H9 (cell line): ENCODE results near the gene GFM1. TPM values are rescaled to one million over a fixed set of nuclear protein-coding genes. Genes with fewer than 3 reads are reported as not detected.

Experiments used
- DNase-seq: peaks from one replicate; pipeline ENCODE4 v3.0.0-alpha.2; 2017
- H2AFZ ChIP-seq: one replicate; pipeline ENCODE4 v1.6.1; 2013; ENCODE audit warnings: mild to moderate bottlenecking, low read length, control low read depth, moderate library complexity
- H2AK5ac ChIP-seq: 2 replicates; pipeline ENCODE4 v1.6.1; 2013; ENCODE audit warnings: low read length, control low read depth, mixed read lengths; ENCODE audit not compliant: insufficient read length
- H2BK120ac ChIP-seq: one replicate; pipeline ENCODE4 v1.6.1; 2013; ENCODE audit warnings: low read depth, mild to moderate bottlenecking, low read length, control low read depth, inconsistent platforms; ENCODE audit not compliant: poor library complexity, severe bottlenecking
- H2BK12ac ChIP-seq: 2 replicates; pipeline ENCODE4 v1.6.1; 2013; ENCODE audit warnings: low read length, control low read depth, mixed read lengths, low read depth; ENCODE audit not compliant: insufficient read length
- H2BK15ac ChIP-seq: 2 replicates; pipeline ENCODE4 v1.6.1; 2013; ENCODE audit warnings: low read depth, low read length, control low read depth
- H2BK20ac ChIP-seq: one replicate; pipeline ENCODE4 v1.6.1; 2013; ENCODE audit warnings: low read depth, mild to moderate bottlenecking, low read length, control low read depth, inconsistent platforms; ENCODE audit not compliant: poor library complexity, severe bottlenecking
- H2BK5ac ChIP-seq: 2 replicates; pipeline ENCODE4 v1.6.1; 2013; ENCODE audit warnings: low read length, control low read depth, mixed read lengths; ENCODE audit not compliant: insufficient read length
- H3K14ac ChIP-seq: 2 replicates; pipeline ENCODE4 v1.6.1; 2013; ENCODE audit warnings: low read length, control low read depth; ENCODE audit not compliant: insufficient read depth
- H3K18ac ChIP-seq: 2 replicates; pipeline ENCODE4 v1.6.1; 2013; ENCODE audit warnings: low read depth, mild to moderate bottlenecking, mixed read lengths, low read length, control low read depth; ENCODE audit not compliant: insufficient read length
- H3K23ac ChIP-seq: 2 replicates; pipeline ENCODE4 v1.6.1; 2013; ENCODE audit warnings: low read length, control low read depth, mixed read lengths, low read depth; ENCODE audit not compliant: insufficient read length
- H3K23me2 ChIP-seq: 2 replicates; pipeline ENCODE4 v1.6.1; 2013; ENCODE audit warnings: low read depth, mild to moderate bottlenecking, mixed read lengths, low read length, control low read depth; ENCODE audit not compliant: insufficient read length, poor library complexity, severe bottlenecking
- H3K27ac ChIP-seq: 2 replicates; pipeline ENCODE4 v1.5.1; 2013; ENCODE audit warnings: low read length, control low read depth, mixed read lengths, low read depth; ENCODE audit not compliant: insufficient read length
- H3K27me3 ChIP-seq: 2 replicates; pipeline ENCODE4 v1.6.1; 2013; ENCODE audit warnings: low read length, control low read depth, inconsistent platforms; ENCODE audit not compliant: insufficient read depth
- H3K4ac ChIP-seq: 2 replicates; pipeline ENCODE4 v1.6.1; 2013; ENCODE audit warnings: low read depth, mild to moderate bottlenecking, control low read depth, inconsistent platforms, low read length, moderate library complexity
- H3K4me1 ChIP-seq: 2 replicates; pipeline ENCODE4 v1.6.1; 2013; ENCODE audit warnings: low read length, control low read depth, inconsistent platforms; ENCODE audit not compliant: insufficient read depth
- H3K4me2 ChIP-seq: 2 replicates; pipeline ENCODE4 v1.6.1; 2013; ENCODE audit warnings: low read length, control low read depth, mixed read lengths; ENCODE audit not compliant: insufficient read length, insufficient read depth
- H3K56ac ChIP-seq: 2 replicates; pipeline ENCODE4 v1.6.1; 2013; ENCODE audit warnings: low read depth, mild to moderate bottlenecking, mixed read lengths, low read length, control low read depth; ENCODE audit not compliant: insufficient read length
- H3K79me1 ChIP-seq: 2 replicates; pipeline ENCODE4 v1.6.1; 2013; ENCODE audit warnings: low read depth, mild to moderate bottlenecking, moderate library complexity, low read length, control low read depth, inconsistent platforms; ENCODE audit not compliant: insufficient read depth, poor library complexity, severe bottlenecking
- H3K79me2 ChIP-seq: 2 replicates; pipeline ENCODE4 v1.6.1; 2013; ENCODE audit warnings: low read length, control low read depth, inconsistent platforms; ENCODE audit not compliant: insufficient read depth
- H3K9ac ChIP-seq: 2 replicates; pipeline ENCODE4 v1.6.1; 2013; ENCODE audit warnings: low read length, control low read depth, mixed read lengths; ENCODE audit not compliant: insufficient read length; ENCODE audit errors: extremely low read depth
- H3K9me3 ChIP-seq: one replicate; pipeline ENCODE4 v1.6.1; 2013; ENCODE audit warnings: low read depth, low read length, inconsistent platforms; ENCODE audit not compliant: control insufficient read depth
- H3T11ph ChIP-seq: one replicate; pipeline ENCODE4 v1.6.1; 2013; ENCODE audit warnings: mild to moderate bottlenecking, low read length, control low read depth, inconsistent platforms
- H4K20me1 ChIP-seq: one replicate; pipeline ENCODE4 v1.6.1; 2013; ENCODE audit not compliant: control insufficient read depth, insufficient read length, insufficient read depth
- H4K5ac ChIP-seq: 2 replicates; pipeline ENCODE4 v1.6.1; 2013; ENCODE audit warnings: low read depth, mild to moderate bottlenecking, mixed read lengths, low read length, control low read depth; ENCODE audit not compliant: insufficient read length
- H4K8ac ChIP-seq: replicated peaks from 2 replicates; pipeline ENCODE4 v1.6.1; 2013; ENCODE audit warnings: low read length, control low read depth, mixed read lengths, low read depth; ENCODE audit not compliant: insufficient read length
- H4K91ac ChIP-seq: 2 replicates; pipeline ENCODE4 v1.6.1; 2013; ENCODE audit warnings: low read depth, mild to moderate bottlenecking, moderate library complexity, mixed read lengths, low read length, control low read depth; ENCODE audit not compliant: insufficient read length
- H3K27ac Mint-ChIP-seq, 3 experiments: 2 replicates in 2 of 3; 3 replicates in 1 of 3; pipeline ENCODE4 v1.8.0; 2020 to 2021; ENCODE audit warnings: mixed read lengths in 3 of 3, mild to moderate bottlenecking in 1 of 3, moderate library complexity in 1 of 3
- H3K27me3 Mint-ChIP-seq: 2 replicates; pipeline ENCODE4 v1.8.0; 2021; ENCODE audit warnings: low read depth, mild to moderate bottlenecking, moderate library complexity, mixed read lengths
- H3K36me3 Mint-ChIP-seq, 3 experiments: 2 replicates in 2 of 3; 3 replicates in 1 of 3; pipeline ENCODE4 v1.8.0; 2020 to 2021; ENCODE audit warnings: low read depth in 3 of 3, mixed read lengths in 3 of 3; ENCODE audit not compliant: insufficient read depth in 1 of 3
- H3K4me1 Mint-ChIP-seq, 2 experiments: 2 replicates each; pipeline ENCODE4 v1.8.0; 2020; ENCODE audit warnings: mixed read lengths in 2 of 2
- H3K4me3 Mint-ChIP-seq, 2 experiments: 2 replicates in 1 of 2; 3 replicates in 1 of 2; pipeline ENCODE4 v1.8.0; 2020 to 2021; ENCODE audit warnings: mild to moderate bottlenecking in 2 of 2, mixed read lengths in 2 of 2, moderate library complexity in 1 of 2
- H3K9me3 Mint-ChIP-seq, 2 experiments: 2 replicates in 1 of 2; 3 replicates in 1 of 2; pipeline ENCODE4 v1.8.0; 2020; ENCODE audit warnings: mild to moderate bottlenecking in 2 of 2, mixed read lengths in 2 of 2, moderate library complexity in 1 of 2
- CTCF ChIP-seq: fragments of 200-600 bp; sonication (generic); conservative IDR thresholded peaks from 3 replicates; pipeline ENCODE4 v1.8.0; 2021; ENCODE audit warnings: antibody characterized with exemption, mild to moderate bottlenecking
- WGBS: extraction: QIAGEN DNeasy Blood & Tissue Kit; methylation state at CpG from one replicate; pipeline ENCODE4 v1.1.7; 2013; ENCODE audit warnings: missing lambda C conversion rate, low lambda C conversion rate, mixed read lengths; ENCODE audit not compliant: insufficient read length; ENCODE audit errors: extremely low coverage; 5-methylcytosine and 5-hydroxymethylcytosine counted together
- total RNA-seq: library from RNA; stranded (reverse); gene quantifications from 2 replicates; pipeline ENCODE4 v1.2.1, GENCODE V29; 2021

Gene GFM1
- total RNA-seq, 1 experiment from 2014 or later = 47.1 TPM

GRCh38 chr3:158663832-158664231 is 19.5 kb downstream of the GFM1 start:
- no peak overlapping the region for H3K14ac ChIP-seq
- Mint-ChIP-seq H3K36me3 (peaks cover 3 to 47% (median 30%) of the 10 kb centered on the region in 3 experiments; a peak in 6 of 7 replicates), H3K27me3 (no peaks in the 10 kb centered on the region), H3K4me3 (no peak overlapping the region), H3K9me3 (no peaks in the 10 kb centered on the region), H3K27ac (no peak overlapping the region), H3K4me1 (no peaks in the 10 kb centered on the region)
- no peak overlapping the region for H4K8ac ChIP-seq
- no peak overlapping the region for H2BK15ac ChIP-seq
- no peaks in the 10 kb centered on the region for H3K27me3 ChIP-seq
- H3K23me2 ChIP-seq = no peaks in the 10 kb centered on the region
- no peak overlapping the region for H3K4ac ChIP-seq
- H3K79me2 ChIP-seq = no peaks in the 10 kb centered on the region
- no peaks in the 10 kb centered on the region for H3K4me1 ChIP-seq
- H3K18ac ChIP-seq = no peak overlapping the region
- no peak overlapping the region for H3K27ac ChIP-seq
- no peak overlapping the region for H4K5ac ChIP-seq
- no peak overlapping the region for H4K91ac ChIP-seq
- H3K9me3 ChIP-seq = no peaks in the 10 kb centered on the region
- no peak for TF ChIP-seq CTCF
- no peak overlapping the region for H3T11ph ChIP-seq
- 100% methylated on average over 1 of the region's 1 CpG for WGBS
- no peak overlapping the region for H2BK20ac ChIP-seq
- H2AFZ ChIP-seq = no peak overlapping the region
- no peak overlapping the region for H3K23ac ChIP-seq
- no peaks in the 10 kb centered on the region for H4K20me1 ChIP-seq
- no peak overlapping the region for H3K9ac ChIP-seq
- DNase-seq = no peak
- H3K79me1 ChIP-seq = no peaks in the 10 kb centered on the region
- no peak overlapping the region for H2BK12ac ChIP-seq
- H2BK120ac ChIP-seq = no peak overlapping the region
- H3K4me2 ChIP-seq = no peak overlapping the region
- H2AK5ac ChIP-seq = no peak overlapping the region
- no peak overlapping the region for H3K56ac ChIP-seq
- no peak overlapping the region for H2BK5ac ChIP-seq
